SU-DHL-6 (cell line): Measurements from ENCODE around the gene PADI2.

Source experiments
- H2AFZ ChIP-seq: fragments of 200-600 bp; sonication (generic); 2 replicates; pipeline ENCODE4 v1.6.1; 2014; ENCODE audit warnings: low read depth, mild to moderate bottlenecking, moderate library complexity, mixed read lengths, antibody characterized with exemption, low read length; ENCODE audit not compliant: severe bottlenecking
- H3F3A ChIP-seq: fragments of 200-600 bp; shearing (Covaris generic); 2 replicates; pipeline ENCODE4 v1.6.0; 2016; ENCODE audit warnings: antibody characterized with exemption, mild to moderate bottlenecking; ENCODE audit not compliant: insufficient read depth
- H3K27ac ChIP-seq: fragments of 200-600 bp; sonication (generic); 2 replicates; pipeline ENCODE4 v1.5.1; 2016; ENCODE audit warnings: low read depth, mild to moderate bottlenecking, low read length, moderate library complexity, mixed read lengths
- H3K27me3 ChIP-seq: fragments of 200-600 bp; sonication (generic), shearing (Covaris generic); 2 replicates; pipeline ENCODE4 v1.6.0; 2014; ENCODE audit warnings: mild to moderate bottlenecking, low read length
- H3K36me3 ChIP-seq: fragments of 200-600 bp; sonication (generic); 2 replicates; pipeline ENCODE4 v1.6.1; 2014; ENCODE audit warnings: mild to moderate bottlenecking, low read length, mixed read lengths
- H3K4me2 ChIP-seq: fragments of 300-600, 200-600 bp; shearing (Covaris generic), sonication (generic); 2 replicates; pipeline ENCODE4 v1.6.0; 2014; ENCODE audit warnings: low read length, low read depth, mild to moderate bottlenecking; ENCODE audit not compliant: poor library complexity, severe bottlenecking
- H3K4me3 ChIP-seq: fragments of 200-600 bp; sonication (generic); 2 replicates; pipeline ENCODE4 v1.5.1; 2014; ENCODE audit warnings: antibody characterized with exemption, low read length, mild to moderate bottlenecking, mixed read lengths; ENCODE audit not compliant: insufficient read depth, poor library complexity, severe bottlenecking
- H3K79me2 ChIP-seq: fragments of 200-600 bp; sonication (generic); 2 replicates; pipeline ENCODE4 v1.6.1; 2014; ENCODE audit warnings: mild to moderate bottlenecking, low read length, moderate library complexity; ENCODE audit not compliant: insufficient read depth
- H3K9ac ChIP-seq: fragments of 200-600 bp; sonication (generic); 2 replicates; pipeline ENCODE4 v1.7.0; 2014; ENCODE audit warnings: mild to moderate bottlenecking, low read length
- H3K9me2 ChIP-seq: fragments of 200-600 bp; sonication (generic); replicated peaks from 2 replicates; pipeline ENCODE4 v1.6.1; 2014; ENCODE audit warnings: low read length; ENCODE audit not compliant: insufficient read depth
- H3K9me3 ChIP-seq: fragments of 200-600 bp; sonication (generic); 2 replicates; pipeline ENCODE4 v1.6.1; 2014; ENCODE audit warnings: low read length, mixed read lengths; ENCODE audit not compliant: insufficient read depth
- H4K20me1 ChIP-seq: fragments of 200-600 bp; sonication (generic); 2 replicates; pipeline ENCODE4 v1.6.1; 2014; ENCODE audit warnings: low read depth, mild to moderate bottlenecking, antibody characterized with exemption, low read length, moderate library complexity, mixed read lengths
- EZH2phosphoT487 ChIP-seq: fragments of 200-600 bp; sonication (generic), shearing (Covaris generic); conservative IDR thresholded peaks from 2 replicates; pipeline ENCODE4 v1.6.1; 2018; ENCODE audit warnings: mild to moderate bottlenecking, antibody characterized with exemption, low read length, moderate library complexity, mixed read lengths
- TF ChIP-seq, protein P1 (sequence below): fragments of 200-600 bp; sonication (generic); IDR thresholded peaks from one replicate; pipeline ENCODE4 v1.5.1; 2017; ENCODE audit warnings: antibody characterized with exemption, mild to moderate bottlenecking, low read length, moderate library complexity; ENCODE audit not compliant: insufficient read depth, poor library complexity, severe bottlenecking

PADI2 gene

DNA sequence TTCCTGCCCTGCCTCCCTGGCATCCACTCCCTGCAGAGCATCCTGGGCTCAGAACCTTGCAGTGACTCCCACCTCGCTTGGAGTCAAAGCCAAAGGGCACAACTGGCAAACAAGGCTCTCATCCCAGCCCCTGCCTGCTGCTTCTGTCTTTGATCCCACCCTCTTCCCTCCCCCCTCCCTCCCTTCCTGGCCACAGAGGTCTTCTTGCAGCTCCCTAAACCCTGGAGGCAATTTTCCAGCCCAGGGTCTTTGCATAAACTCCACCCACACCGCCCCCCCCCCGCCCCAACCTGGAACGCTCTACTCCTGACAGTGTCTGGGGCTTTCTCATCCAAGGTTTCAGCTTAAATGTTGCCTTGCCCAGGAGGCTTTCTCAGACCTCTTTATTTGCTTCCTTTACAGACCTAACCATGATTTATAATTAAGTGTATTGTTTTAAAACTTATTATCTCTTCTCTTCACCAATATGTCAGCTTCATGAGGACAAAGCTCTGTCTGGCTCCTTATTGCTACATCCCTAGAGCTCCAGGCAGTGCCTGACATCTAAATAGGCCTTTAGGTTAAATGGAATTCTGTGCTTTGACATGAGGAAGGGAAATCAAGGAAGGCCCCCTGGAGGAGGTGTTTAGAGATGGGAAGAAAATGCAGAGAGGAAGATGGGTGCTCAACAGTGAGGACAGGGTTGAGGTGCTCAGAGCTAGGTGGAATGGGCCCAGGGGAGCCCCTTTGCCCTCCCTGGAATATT is 48.0 kb upstream of the PADI2 start:
- Histone ChIP-seq H3K36me3 (no peaks in the 10 kb centered on the region), H3K9me3 (no peaks in the 10 kb centered on the region), H3K9ac (no peak overlapping the region), H3K4me2 (no peak overlapping the region), H3K4me3 (no peak overlapping the region), H4K20me1 (no peaks in the 10 kb centered on the region), H3K27ac (no peak overlapping the region), H3K27me3 (no peaks in the 10 kb centered on the region), H3F3A (no peaks in the 10 kb centered on the region), H2AFZ (no peak overlapping the region), H3K79me2 (no peaks in the 10 kb centered on the region), H3K9me2 (no peaks in the 10 kb centered on the region)
- TF ChIP-seq, protein P1, sequence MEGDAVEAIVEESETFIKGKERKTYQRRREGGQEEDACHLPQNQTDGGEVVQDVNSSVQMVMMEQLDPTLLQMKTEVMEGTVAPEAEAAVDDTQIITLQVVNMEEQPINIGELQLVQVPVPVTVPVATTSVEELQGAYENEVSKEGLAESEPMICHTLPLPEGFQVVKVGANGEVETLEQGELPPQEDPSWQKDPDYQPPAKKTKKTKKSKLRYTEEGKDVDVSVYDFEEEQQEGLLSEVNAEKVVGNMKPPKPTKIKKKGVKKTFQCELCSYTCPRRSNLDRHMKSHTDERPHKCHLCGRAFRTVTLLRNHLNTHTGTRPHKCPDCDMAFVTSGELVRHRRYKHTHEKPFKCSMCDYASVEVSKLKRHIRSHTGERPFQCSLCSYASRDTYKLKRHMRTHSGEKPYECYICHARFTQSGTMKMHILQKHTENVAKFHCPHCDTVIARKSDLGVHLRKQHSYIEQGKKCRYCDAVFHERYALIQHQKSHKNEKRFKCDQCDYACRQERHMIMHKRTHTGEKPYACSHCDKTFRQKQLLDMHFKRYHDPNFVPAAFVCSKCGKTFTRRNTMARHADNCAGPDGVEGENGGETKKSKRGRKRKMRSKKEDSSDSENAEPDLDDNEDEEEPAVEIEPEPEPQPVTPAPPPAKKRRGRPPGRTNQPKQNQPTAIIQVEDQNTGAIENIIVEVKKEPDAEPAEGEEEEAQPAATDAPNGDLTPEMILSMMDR: no peak

DNA sequence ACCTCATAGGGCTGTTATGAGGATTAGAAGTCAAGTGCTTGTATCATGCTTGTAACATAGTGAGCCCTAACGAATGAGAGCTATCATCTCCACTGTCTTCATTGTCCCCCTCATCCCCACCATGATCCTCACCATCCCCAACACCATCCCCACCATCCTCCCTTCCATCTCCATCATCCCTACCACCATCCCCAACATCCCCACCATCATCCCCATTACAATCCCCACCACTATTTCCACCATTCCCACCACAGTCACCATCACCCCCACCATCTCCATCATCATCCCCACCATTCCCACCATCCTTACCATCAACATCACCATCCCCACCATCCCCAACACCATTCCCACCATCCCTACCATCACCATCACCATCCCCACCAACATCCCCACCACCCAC is 46.6 kb upstream of the PADI2 start:
- Histone ChIP-seq H2AFZ (no peak overlapping the region), H3K36me3 (no peaks in the 10 kb centered on the region), H3K27ac (no peak overlapping the region), H3K4me3 (no peak overlapping the region), H3K27me3 (no peaks in the 10 kb centered on the region), H3K79me2 (no peaks in the 10 kb centered on the region), H4K20me1 (no peaks in the 10 kb centered on the region), H3K9me3 (no peaks in the 10 kb centered on the region), H3F3A (no peaks in the 10 kb centered on the region), H3K9me2 (no peaks in the 10 kb centered on the region), H3K9ac (no peak overlapping the region), H3K4me2 (no peak overlapping the region)
- TF ChIP-seq, protein P1: no peak
- TF ChIP-seq EZH2phosphoT487: no peak

DNA sequence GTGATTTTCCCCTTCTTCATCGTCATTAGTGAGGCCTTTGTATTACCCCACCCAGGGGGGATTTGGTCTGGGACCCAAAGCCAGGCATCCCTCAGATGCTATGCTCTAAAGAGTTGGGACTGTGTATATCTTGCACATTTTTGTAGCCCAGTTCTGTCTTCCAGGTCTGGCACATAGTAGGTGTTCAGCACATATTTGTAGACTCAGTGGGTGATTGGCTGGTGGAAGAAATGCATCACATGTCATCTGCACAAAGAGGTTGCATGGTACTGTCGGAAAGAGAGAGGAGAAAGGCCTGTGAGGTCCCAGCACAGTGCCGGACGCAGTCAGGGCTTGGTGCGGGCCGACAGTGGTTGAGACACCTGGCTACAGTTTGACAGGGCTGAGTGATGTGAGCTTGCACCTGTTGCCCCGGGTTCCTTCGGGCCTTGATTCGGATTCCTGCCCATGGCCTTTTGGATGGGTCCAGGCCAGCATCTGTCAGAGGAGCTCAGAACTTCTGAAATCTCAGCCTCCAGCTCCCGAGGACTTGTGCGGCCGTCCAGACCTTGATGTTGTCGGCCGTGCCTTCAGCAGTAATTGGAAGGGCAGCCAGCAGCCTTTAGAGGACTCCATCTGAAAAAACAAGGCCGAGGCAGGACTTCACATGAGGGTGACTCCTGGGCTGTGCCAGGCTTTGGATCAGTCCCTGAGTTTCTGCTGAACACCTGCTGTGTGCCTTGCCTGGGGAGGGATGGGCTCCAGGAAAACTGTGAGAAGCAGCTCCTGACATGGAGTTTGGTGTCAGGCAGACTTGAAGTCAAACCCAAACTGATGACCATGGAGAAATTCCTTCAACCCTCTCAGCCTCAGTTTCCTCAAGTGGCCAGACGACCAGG is 44.8 kb upstream of the PADI2 start:
- Histone ChIP-seq H3K9me2 (no peaks in the 10 kb centered on the region), H3K9me3 (no peaks in the 10 kb centered on the region), H4K20me1 (no peaks in the 10 kb centered on the region), H3K27ac (no peak overlapping the region), H3K4me2 (no peak overlapping the region), H3K36me3 (no peaks in the 10 kb centered on the region), H3K4me3 (no peak overlapping the region), H2AFZ (no peak overlapping the region), H3K27me3 (no peaks in the 10 kb centered on the region), H3F3A (no peaks in the 10 kb centered on the region), H3K9ac (no peak overlapping the region), H3K79me2 (no peaks in the 10 kb centered on the region)
- TF ChIP-seq, protein P1: no peak
- TF ChIP-seq EZH2phosphoT487: no peak
